Measurements from ENCODE around the gene PRLR.
"Not testable (repeated sequence)": the region's sequence is repeated elsewhere in the genome, so short reads cannot be mapped to it uniquely, and the experiment has no call there.

Gene PRLR

DNA sequence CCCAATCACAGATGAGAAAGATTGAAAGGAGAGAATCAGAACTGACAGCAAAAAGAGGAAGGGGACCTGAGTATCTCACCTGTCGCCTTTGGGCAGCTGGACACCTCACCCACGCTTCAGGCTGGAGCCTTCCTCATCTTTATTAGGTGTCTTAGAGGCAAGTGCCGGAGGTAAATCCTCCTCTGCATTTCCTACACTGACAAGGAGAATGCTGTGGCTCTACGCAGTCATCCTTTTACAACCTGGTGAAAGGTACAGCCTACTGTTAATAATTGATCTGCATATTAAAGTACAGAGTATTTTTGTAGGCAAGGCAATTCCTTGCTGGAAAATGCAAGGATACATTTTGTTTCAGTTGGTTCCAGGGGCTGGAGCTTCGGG, 34.8 kb downstream of the PRLR start:
- no peak for DNase-seq (ENCODE audit: low read depth)

GRCh38 chr5:35194635-35195471, 35.4 kb downstream of the PRLR start:
- no peak for DNase-seq (ENCODE audit: low read depth)

DNA sequence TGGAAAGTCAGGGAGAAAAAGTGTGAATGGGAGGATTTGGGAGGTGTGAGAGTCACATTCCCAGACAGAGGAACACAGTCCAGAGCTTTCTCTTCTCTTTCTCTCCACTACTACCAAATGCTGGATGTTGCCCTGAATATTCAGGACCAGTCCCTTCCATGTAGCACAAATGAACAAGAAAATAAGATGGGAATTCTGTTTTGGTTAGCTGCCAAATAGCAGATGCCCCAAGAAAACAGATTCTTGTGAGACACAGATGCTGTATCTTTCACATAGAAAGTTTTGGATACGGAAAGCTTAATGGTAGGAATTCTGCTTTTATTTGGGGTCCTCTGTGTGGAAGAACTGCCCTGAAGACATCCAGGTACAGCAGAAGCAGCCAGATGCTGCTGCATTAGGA, 37.8 kb downstream of the PRLR start:
- no peak for DNase-seq (ENCODE audit: low read depth)

GRCh38 chr5:35189801-35190200, 40.5 kb downstream of the PRLR start:
- DNase-seq (ENCODE audit: low read depth), result not testable (repeated sequence)

DNA sequence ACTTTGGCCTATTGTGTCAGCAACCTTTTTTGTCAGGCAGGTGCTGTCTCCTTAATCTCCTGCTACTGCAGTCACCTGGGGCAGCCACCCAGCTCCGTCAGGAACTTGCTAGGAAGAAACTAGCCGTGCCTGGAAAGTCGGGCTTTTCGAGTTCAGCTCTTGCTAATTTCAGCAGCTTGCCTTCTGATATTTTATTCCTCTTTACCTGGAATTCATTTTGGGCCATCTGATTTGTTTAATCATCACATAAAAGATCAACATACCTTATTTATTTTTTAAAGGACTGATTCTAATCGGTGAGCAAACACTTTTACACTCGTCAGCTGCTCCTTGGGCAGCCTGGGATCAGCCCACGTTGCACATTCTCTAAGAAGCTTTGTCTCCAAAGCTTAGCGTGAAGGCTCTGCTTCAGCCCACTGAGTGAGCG, 42.2 kb downstream of the PRLR start:
- DNase-seq (ENCODE audit: low read depth), result no peak

DNA sequence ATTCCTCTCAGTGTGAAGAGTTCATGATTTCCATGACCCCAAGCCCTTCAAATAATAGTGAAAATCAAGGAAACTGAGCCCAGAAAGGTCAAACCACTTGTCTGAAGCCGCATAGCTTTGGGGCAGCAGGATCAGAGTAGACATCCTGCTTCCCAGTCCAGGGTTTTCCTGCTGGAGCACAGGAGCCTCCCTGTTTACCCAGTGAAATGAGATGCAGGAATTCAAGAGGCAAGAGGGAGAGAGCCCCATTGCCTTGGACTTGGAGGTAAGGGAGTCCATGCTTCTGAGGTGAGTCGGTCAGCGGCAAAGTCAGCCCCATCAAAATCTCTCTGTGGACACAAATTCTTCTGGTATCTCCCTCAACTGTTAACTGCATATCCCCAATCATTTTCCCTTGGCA, 42.7 kb downstream of the PRLR start:
- DNase-seq (ENCODE audit: low read depth), result not testable (repeated sequence)

DNA sequence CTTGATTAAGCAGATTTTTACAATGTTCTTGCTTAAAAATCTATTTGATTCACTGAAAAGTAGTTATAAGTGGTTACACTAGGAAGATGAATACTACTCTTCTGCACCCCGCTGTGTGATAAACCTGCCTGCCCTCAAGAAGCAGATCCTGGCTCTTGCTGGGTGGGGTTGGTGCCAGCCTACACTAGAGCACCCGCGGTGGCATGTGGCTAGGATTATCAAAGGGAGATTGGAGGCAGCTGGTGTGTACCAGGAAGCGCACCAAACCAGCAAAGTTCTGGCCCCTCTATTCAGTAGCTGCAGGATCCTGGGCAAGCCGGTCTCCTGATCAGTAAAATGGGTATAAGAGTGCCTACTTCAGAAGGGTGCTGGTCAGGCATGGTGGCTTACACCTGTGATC, 43.5 kb downstream of the PRLR start:
- no peak for DNase-seq (ENCODE audit: low read depth)

GRCh38 chr5:35185518-35185917, 44.8 kb downstream of the PRLR start:
- no peak for DNase-seq (ENCODE audit: low read depth)

GRCh38 chr5:35183556-35183955, 46.7 kb downstream of the PRLR start:
- DNase-seq (ENCODE audit: low read depth), result no peak

- DNase-seq (ENCODE audit: low read depth), result peak; percentile 38
Measured at GRCh38 chr5:35182910-35183535, 47.3 kb downstream of the PRLR start.

DNA sequence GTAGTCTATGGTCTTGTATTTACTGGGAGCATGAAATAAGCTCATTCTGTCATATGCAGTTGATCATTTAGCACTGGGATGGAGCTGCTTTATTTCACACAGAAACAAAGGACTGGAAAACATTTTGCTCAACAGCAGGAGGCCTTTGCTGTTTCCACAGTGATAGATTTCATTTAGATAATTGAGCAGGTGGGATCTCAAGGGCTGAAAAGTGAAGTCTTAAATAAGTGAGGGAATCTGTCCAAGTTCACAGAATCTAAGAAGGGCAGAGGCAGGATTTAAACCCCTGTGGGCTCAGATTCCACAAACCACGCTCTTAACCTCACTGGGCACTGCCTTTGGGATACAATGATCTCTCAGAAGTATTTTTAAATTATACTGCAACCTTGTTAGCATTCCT, 47.8 kb downstream of the PRLR start:
- no peak for DNase-seq (ENCODE audit: low read depth)

DNA sequence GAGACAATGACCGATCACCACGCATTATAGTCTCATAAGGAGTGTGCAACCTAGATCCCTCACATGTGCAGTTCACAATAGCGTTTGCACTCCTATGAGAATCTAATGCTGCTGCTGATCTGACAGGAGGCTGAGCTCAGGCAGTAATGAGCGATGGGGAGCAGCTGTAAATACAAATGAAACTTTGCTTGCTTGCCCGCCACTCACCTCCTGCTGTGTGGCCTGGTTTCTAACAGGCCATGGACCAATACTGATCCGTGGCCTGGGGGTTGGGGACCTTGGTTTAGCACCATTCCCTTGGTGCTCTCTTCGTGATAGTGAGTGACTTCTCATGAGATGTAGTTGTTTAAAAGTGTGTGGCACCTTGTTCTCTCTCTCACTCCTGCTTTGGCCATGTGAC, 50.2 kb downstream of the PRLR start:
- DNase-seq (ENCODE audit: low read depth), result no peak

DNA sequence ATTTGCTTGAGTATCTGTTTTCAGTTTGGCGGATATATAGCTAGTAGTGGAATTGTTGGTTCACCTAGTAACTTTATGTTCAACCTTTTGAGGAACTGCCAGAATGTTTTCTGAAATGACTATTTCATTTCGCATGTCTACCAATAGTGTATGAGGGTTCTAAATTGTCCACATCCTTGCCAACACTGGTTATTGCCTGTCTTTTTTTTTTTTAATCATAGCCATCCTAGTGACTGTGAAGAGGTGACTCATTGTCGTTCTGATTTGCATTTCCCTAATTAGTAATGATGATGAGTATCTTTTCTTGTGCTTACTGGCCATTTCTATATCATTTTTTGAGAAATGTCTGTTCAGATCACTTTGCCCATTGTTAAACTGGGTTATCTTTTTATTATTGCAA, 52.5 kb downstream of the PRLR start:
- DNase-seq (ENCODE audit: low read depth), result no peak

DNA sequence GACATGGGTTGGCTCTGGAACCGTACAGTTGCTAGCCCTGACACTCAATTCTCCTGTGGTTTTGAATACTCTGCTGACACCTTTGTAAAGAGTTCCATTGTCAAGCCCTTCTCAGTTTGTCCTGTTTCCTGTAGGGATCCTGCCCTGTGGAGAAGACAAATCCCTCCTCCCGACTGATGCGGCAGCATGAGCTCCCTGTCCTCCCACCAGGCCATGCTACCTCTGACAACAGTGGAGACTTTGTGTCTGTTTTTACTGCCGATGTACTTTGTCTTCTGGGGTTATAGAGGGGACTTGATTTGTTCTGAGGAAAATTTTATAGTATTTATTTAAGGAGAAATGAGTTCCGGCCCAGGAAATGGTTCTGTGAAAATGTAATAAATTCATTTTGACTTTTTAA, 57.8 kb downstream of the PRLR start:
- no peak for DNase-seq (ENCODE audit: low read depth)

GRCh38 chr5:35171991-35172390, 58.3 kb downstream of the PRLR start:
- no peak for DNase-seq (ENCODE audit: low read depth)

DNA sequence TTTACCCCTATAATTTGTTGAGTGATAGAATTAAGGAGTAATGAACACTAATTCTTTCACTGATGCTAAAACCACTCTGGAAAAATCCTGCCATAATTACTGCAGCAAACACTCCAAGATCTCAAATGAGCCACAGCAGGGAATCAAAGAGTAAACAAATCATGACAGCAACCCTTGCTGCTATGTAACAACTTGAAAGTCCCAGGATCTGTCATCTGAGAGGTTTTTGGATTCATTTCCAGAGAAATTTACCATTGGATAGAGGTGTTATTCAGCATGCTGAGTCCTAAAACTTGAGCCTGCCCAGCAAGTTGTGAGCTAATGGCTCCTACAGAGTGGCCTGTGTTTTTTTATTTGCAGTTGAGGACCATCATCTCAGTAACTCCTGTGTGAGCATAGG, 59.2 kb downstream of the PRLR start:
- no peak for DNase-seq (ENCODE audit: low read depth)

DNA sequence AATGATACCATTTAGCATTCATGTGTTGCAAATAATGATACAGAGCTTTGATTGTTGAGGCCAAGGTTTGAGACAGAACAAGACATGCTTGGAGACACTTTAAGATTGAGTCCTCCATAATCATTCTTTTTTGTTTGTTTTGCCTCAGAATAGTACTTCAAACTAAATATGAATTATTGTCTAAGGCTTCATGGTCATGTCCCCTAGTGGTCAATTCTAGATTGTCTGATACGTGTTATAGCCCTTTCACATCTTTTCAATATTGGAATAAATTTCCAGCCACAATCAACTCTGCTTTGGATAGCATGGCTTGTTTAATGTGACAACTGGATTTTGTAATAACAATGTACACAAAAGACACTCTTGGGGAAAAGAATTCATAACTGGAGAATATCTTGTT, 64.2 kb downstream of the PRLR start:
- no peak for DNase-seq (ENCODE audit: low read depth)

- DNase-seq (ENCODE audit: low read depth), result no peak
Measured at GRCh38 chr5:35164860-35165542, 65.3 kb downstream of the PRLR start.

DNA sequence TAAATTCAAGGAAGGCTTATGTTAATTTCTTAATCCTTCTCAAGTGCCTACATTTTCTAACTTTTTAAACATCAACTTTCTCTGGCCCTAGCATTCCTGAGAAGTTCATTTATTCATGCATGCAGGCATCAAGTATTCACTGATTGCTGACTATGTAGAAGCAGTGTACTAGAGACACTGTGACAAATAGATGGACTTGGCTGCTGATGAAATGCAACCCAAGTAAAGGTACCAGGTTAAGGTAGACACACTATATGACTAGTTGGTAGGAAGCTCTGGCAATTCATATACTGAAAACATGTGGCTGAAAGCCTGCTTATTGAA, 66.6 kb downstream of the PRLR start:
- DNase-seq (ENCODE audit: low read depth), result no peak

GRCh38 chr5:35162848-35163709, 67.2 kb downstream of the PRLR start:
- no peak for DNase-seq (ENCODE audit: low read depth)

DNA sequence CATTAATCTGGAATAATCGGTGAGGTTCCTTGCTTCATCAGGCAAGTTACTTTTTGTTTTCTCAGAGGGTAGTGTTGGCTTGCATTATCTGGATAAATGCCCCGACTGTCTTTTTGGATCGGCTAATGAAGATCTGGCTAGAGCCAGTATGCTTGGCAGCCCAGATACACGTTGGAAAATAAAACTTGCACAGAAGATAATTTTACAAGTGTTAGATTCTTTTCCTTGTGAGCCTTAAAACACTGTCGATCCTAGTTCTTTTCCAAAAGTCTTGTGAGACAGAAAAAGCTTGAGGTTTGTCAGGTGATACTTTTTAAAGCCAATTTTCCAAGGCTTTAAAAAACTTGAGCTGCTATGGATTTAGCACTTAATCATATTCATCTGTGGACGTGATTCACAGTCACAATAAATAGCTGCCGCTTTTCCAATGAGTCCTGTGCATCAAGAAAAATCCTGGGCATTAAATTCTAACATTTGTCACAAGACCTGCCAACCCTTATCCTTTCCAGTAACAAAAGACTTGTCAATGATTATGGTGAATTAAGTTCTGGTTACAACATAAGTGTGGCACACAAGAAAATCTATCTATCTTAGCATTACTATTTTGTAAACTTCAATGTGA, 68.5 kb downstream of the PRLR start:
- DNase-seq (ENCODE audit: low read depth), result no peak

Measured in HS-27A (cell line).